CD4-positive, alpha-beta T cell treated with Interleukin-15 for 4 hours (primary cell): ENCODE data around the gene SLC16A4.
A peak's percentile ranks its signal among the peaks of the same experiment; 100 is the strongest.
"Not testable (repeated sequence)": the region's sequence is repeated elsewhere in the genome, so short reads cannot be mapped to it uniquely, and the experiment has no call there.

ENCODE experiments used
- DNase-seq: peaks from one replicate; pipeline ENCODE4 v3.0.0-alpha.2; 2020; ENCODE audit warnings: low spot score

The SLC16A4 gene

GRCh38 chr1:110390692-110391245 is at the start of gene SLC16A4:
Gene SLC16A4, minus strand, starts transcription at chr1:110391026. Its CDS starts 1,703 bp downstream, at chr1:110389323.
- no peak for DNase-seq

GRCh38 chr1:110439873-110440272 is 49.0 kb upstream of the SLC16A4 start:
- not testable (repeated sequence) for DNase-seq

- DNase-seq = no peak
These were observed 48.1 kb upstream of the SLC16A4 start for GRCh38 chr1:110438893-110439292.

GRCh38 chr1:110437645-110438299 is 46.9 kb upstream of the SLC16A4 start:
- not testable (repeated sequence) for DNase-seq

- DNase-seq = no peak
These were observed 45.8 kb upstream of the SLC16A4 start for GRCh38 chr1:110436635-110437034.

GRCh38 chr1:110434946-110435345 is 44.1 kb upstream of the SLC16A4 start:
- DNase-seq = no peak

- DNase-seq = no peak
These were observed 43.0 kb upstream of the SLC16A4 start for GRCh38 chr1:110433803-110434202.

GRCh38 chr1:110433213-110433612 is 42.4 kb upstream of the SLC16A4 start:
- DNase-seq = no peak

- DNase-seq = no peak
These were observed 40.1 kb upstream of the SLC16A4 start for GRCh38 chr1:110430901-110431300.

- DNase-seq = no peak
These were observed 39.5 kb upstream of the SLC16A4 start for GRCh38 chr1:110430366-110430765.

GRCh38 chr1:110428946-110429345 is 38.1 kb upstream of the SLC16A4 start:
- no peak for DNase-seq

GRCh38 chr1:110426854-110427253 is 36.0 kb upstream of the SLC16A4 start:
- DNase-seq = no peak

- no peak for DNase-seq
These were observed 34.9 kb upstream of the SLC16A4 start for GRCh38 chr1:110425612-110426152.

GRCh38 chr1:110424699-110425611 is 34.1 kb upstream of the SLC16A4 start:
- no peak for DNase-seq

- peak; percentile 3 for DNase-seq
These were observed 30.3 kb upstream of the SLC16A4 start for GRCh38 chr1:110420874-110421793.

GRCh38 chr1:110420023-110420662 is 29.3 kb upstream of the SLC16A4 start:
- no peak for DNase-seq

- DNase-seq = no peak
These were observed 27.9 kb upstream of the SLC16A4 start for GRCh38 chr1:110418729-110419128.

GRCh38 chr1:110413045-110413444 is 22.2 kb upstream of the SLC16A4 start:
- DNase-seq = not testable (repeated sequence)

GRCh38 chr1:110412576-110412975 is 21.8 kb upstream of the SLC16A4 start:
- peak; percentile 70 for DNase-seq

GRCh38 chr1:110411173-110411735 is 20.4 kb upstream of the SLC16A4 start:
- no peak for DNase-seq

GRCh38 chr1:110409316-110409715 is 18.5 kb upstream of the SLC16A4 start:
- no peak for DNase-seq
